ENCODE measurements around the gene SERHL2. TPM values are rescaled to one million over a fixed set of nuclear protein-coding genes. Genes with fewer than 3 reads are reported as not detected.
"Not testable (repeated sequence)": the region's sequence is repeated elsewhere in the genome, so short reads cannot be mapped to it uniquely, and the experiment has no call there.

Gene SERHL2
- total RNA-seq, 1 donor from 2014 or later = 0.69 TPM

GRCh38 chr22:42536166-42536565 lies 17.6 kb upstream of the SERHL2 start:
- Mint-ChIP-seq H3K4me3 (ENCODE audit: unreplicated experiment) (no peak overlapping the region), H3K27me3 (ENCODE audit: unreplicated experiment) (peaks cover 5% of the 10 kb centered on the region), H3K27ac (ENCODE audit: unreplicated experiment) (no peak overlapping the region), H3K4me1 (ENCODE audit: unreplicated experiment) (no peaks in the 10 kb centered on the region), H3K36me3 (ENCODE audit: low read depth, unreplicated experiment) (no peaks in the 10 kb centered on the region), H3K9me3 (ENCODE audit: unreplicated experiment) (no peaks in the 10 kb centered on the region)
- DNase-seq (ENCODE audit: low spot score) = no peak
- TF ChIP-seq CTCF (IDR thresholded peaks at IDR 0.05; ENCODE audit: unreplicated experiment) = no peak

GRCh38 chr22:42536634-42537033 lies 17.1 kb upstream of the SERHL2 start:
- H3K27me3 Mint-ChIP-seq (ENCODE audit: unreplicated experiment); H3K4me1 Mint-ChIP-seq (ENCODE audit: unreplicated experiment); H3K9me3 Mint-ChIP-seq (ENCODE audit: unreplicated experiment); H3K4me3 Mint-ChIP-seq (ENCODE audit: unreplicated experiment); H3K36me3 Mint-ChIP-seq (ENCODE audit: low read depth, unreplicated experiment); H3K27ac Mint-ChIP-seq (ENCODE audit: unreplicated experiment); DNase-seq (ENCODE audit: low spot score): not testable (repeated sequence)

- not testable (repeated sequence) for H3K4me3 Mint-ChIP-seq (ENCODE audit: unreplicated experiment); H3K27me3 Mint-ChIP-seq (ENCODE audit: unreplicated experiment); H3K4me1 Mint-ChIP-seq (ENCODE audit: unreplicated experiment); H3K9me3 Mint-ChIP-seq (ENCODE audit: unreplicated experiment); H3K27ac Mint-ChIP-seq (ENCODE audit: unreplicated experiment); H3K36me3 Mint-ChIP-seq (ENCODE audit: low read depth, unreplicated experiment); DNase-seq (ENCODE audit: low spot score)
These were observed 16.4 kb upstream of the SERHL2 start for GRCh38 chr22:42537199-42537831.

- not testable (repeated sequence) for H3K9me3 Mint-ChIP-seq (ENCODE audit: unreplicated experiment); H3K36me3 Mint-ChIP-seq (ENCODE audit: low read depth, unreplicated experiment); H3K4me1 Mint-ChIP-seq (ENCODE audit: unreplicated experiment); H3K27me3 Mint-ChIP-seq (ENCODE audit: unreplicated experiment); DNase-seq (ENCODE audit: low spot score); H3K4me3 Mint-ChIP-seq (ENCODE audit: unreplicated experiment); H3K27ac Mint-ChIP-seq (ENCODE audit: unreplicated experiment)
These were observed 14.5 kb upstream of the SERHL2 start for GRCh38 chr22:42539236-42539771.

GRCh38 chr22:42544686-42545085 lies 9.1 kb upstream of the SERHL2 start:
- no peaks in the 10 kb centered on the region for H3K4me1 Mint-ChIP-seq (ENCODE audit: unreplicated experiment)
- no peaks in the 10 kb centered on the region for H3K36me3 Mint-ChIP-seq (ENCODE audit: low read depth, unreplicated experiment)
- H3K4me3 Mint-ChIP-seq (ENCODE audit: unreplicated experiment) = no peak overlapping the region
- no peak for DNase-seq (ENCODE audit: low spot score)
- H3K27ac Mint-ChIP-seq (ENCODE audit: unreplicated experiment) = no peak overlapping the region
- TF ChIP-seq CTCF (IDR thresholded peaks at IDR 0.05; ENCODE audit: unreplicated experiment) = no peak
- peaks cover 8% of the 10 kb centered on the region for H3K27me3 Mint-ChIP-seq (ENCODE audit: unreplicated experiment)
- no peaks in the 10 kb centered on the region for H3K9me3 Mint-ChIP-seq (ENCODE audit: unreplicated experiment)

DNA sequence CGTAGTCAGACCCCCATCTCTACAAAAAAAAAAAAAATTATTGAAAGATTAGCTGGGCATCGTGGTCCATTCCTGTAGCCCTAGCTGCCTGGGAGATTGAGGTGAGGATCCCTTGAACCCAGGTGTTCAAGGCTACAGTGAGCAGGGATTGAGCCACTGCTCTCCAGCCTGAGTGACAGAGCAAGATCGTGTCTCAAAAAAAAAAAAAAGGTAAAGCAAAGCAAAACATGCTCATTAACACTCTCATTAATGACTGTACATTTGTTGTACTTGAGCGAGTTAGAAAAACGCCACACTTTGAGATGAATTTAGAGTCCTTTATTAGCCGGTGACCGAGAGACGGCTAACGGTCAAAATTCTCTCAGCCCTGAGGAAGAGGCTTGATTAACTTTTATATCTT lies 6.2 kb upstream of the SERHL2 start:
- H3K27me3 Mint-ChIP-seq (ENCODE audit: unreplicated experiment) = peaks cover 9% of the 10 kb centered on the region
- no peaks in the 10 kb centered on the region for H3K4me1 Mint-ChIP-seq (ENCODE audit: unreplicated experiment)
- TF ChIP-seq CTCF (IDR thresholded peaks at IDR 0.05; ENCODE audit: unreplicated experiment) = no peak
- H3K4me3 Mint-ChIP-seq (ENCODE audit: unreplicated experiment) = no peak overlapping the region
- H3K27ac Mint-ChIP-seq (ENCODE audit: unreplicated experiment) = no peak overlapping the region
- no peaks in the 10 kb centered on the region for H3K9me3 Mint-ChIP-seq (ENCODE audit: unreplicated experiment)
- DNase-seq (ENCODE audit: low spot score) = no peak
- H3K36me3 Mint-ChIP-seq (ENCODE audit: low read depth, unreplicated experiment) = peaks cover 4% of the 10 kb centered on the region

GRCh38 chr22:42548126-42548525 lies 5.6 kb upstream of the SERHL2 start:
- not testable (repeated sequence) for H3K36me3 Mint-ChIP-seq (ENCODE audit: low read depth, unreplicated experiment); H3K9me3 Mint-ChIP-seq (ENCODE audit: unreplicated experiment); H3K27ac Mint-ChIP-seq (ENCODE audit: unreplicated experiment); H3K27me3 Mint-ChIP-seq (ENCODE audit: unreplicated experiment); DNase-seq (ENCODE audit: low spot score); H3K4me3 Mint-ChIP-seq (ENCODE audit: unreplicated experiment); H3K4me1 Mint-ChIP-seq (ENCODE audit: unreplicated experiment)
